ENCODE data around the gene ANKRD27. TPM values are rescaled to one million over a fixed set of nuclear protein-coding genes. Genes with fewer than 3 reads are reported as not detected.

ANKRD27 gene
- total and polyA plus RNA-seq, 10 of the 15 experiments (the other 5 are each of a cell fraction or from before 2014, with no cell fraction given) = 2.8 to 49.9 (median 28.5) TPM

GRCh38 chr19:32570081-32570785, 104.7 kb downstream of the ANKRD27 start:
- in situ Hi-C loops (cut with MboI) = no loop called here
- intact Hi-C loops (cut with micrococcal nuclease; ENCODE audit: unreplicated experiment) = loop anchor here (1.0 to 5.0 kb wide), 2 partner anchors 98 to 230 kb away; no protein-coding TSS in a partner anchor
- Histone ChIP-seq H3K4me1 (ENCODE audit: control insufficient read depth, insufficient read depth, low read length) (no peaks in the 10 kb centered on the region), H2AFZ (ENCODE audit: control insufficient read depth, low read depth, low read length) (no peak overlapping the region), H3K4me2 (ENCODE audit: control insufficient read depth, insufficient read depth) (no peak overlapping the region), H3K27me3 (replicated peaks in 1 of 2; ENCODE audit: control insufficient read depth in 2 of 2, insufficient read depth in 2 of 2, low read length in 1 of 2) (no peaks in the 10 kb centered on the region), H3K27ac (ENCODE audit: control insufficient read depth, insufficient read depth) (no peak overlapping the region), H3K9me3 (replicated peaks; ENCODE audit: control insufficient read depth, insufficient read depth, low read length) (no peaks in the 10 kb centered on the region), H3K9ac (ENCODE audit: control insufficient read depth, insufficient read depth, low read length) (no peak overlapping the region), H3K79me2 (ENCODE audit: control insufficient read depth, insufficient read depth, low read length) (no peaks in the 10 kb centered on the region), H3K36me3 (ENCODE audit: control insufficient read depth in 2 of 2, insufficient read depth in 2 of 2, low read length in 1 of 2) (no peaks in the 10 kb centered on the region), H4K20me1 (ENCODE audit: control insufficient read depth, insufficient read depth) (no peaks in the 10 kb centered on the region), H3K4me3 (no peak overlapping the region)
- ChIA-PET SMC1A (ENCODE audit: uncharacterized antibody, unreplicated experiment) (interaction anchor here (0.6 to 1.5 kb wide), 4 partner anchors 230 to 1903 kb away, joined by 3 to 4 read pairs (median 3); no protein-coding TSS in a partner anchor), RAD21 (ENCODE audit: unreplicated experiment) (interaction anchor here (1.1 kb wide), 1 partner anchor 105 kb away, joined by 4 read pairs; no protein-coding TSS in a partner anchor), POLR2A (no interaction called here), CTCF (interaction anchor here (1.9 to 2.9 kb wide), 2 partner anchors 105 to 231 kb away, joined by 6 to 15 read pairs; no protein-coding TSS in a partner anchor)
- 41% methylated on average over 14 of the region's 15 CpGs for WGBS (ENCODE audit: insufficient coverage, insufficient replicate concordance, low lambda C conversion rate, missing lambda C conversion rate)
- no TSS peak for BruUV-seq (replicated peaks)
- TF ChIP-seq CTCF (IDR thresholded peaks at IDR 0.05 in 2 of 3, conservative IDR thresholded peaks at IDR 0.05 in 1 of 3; ENCODE audit: control insufficient read depth in 2 of 3, extremely low read depth in 1 of 3, insufficient read depth in 1 of 3, low read depth in 3 of 3, low read length in 3 of 3) (peak; percentile 63 to 83 (median 70)), RAD21 (IDR thresholded peaks at IDR 0.05; ENCODE audit: insufficient read depth, low read depth, low read length) (peak; percentile 93), SMC3 (IDR thresholded peaks at IDR 0.05; ENCODE audit: borderline replicate concordance, low read length) (peak; percentile 83), ESRRA (IDR thresholded peaks at IDR 0.05; ENCODE audit: low read length) (no peak)
- DNase-seq (ENCODE audit: low read depth, low spot score) = no peak
- peak; percentile 84 for ATAC-seq
- peak; percentile 64 for FAIRE-seq

Measured in GM12878 (cell line).